ENCODE results near the gene EXOC7.
"Not testable (repeated sequence)": the region's sequence is repeated elsewhere in the genome, so short reads cannot be mapped to it uniquely, and the experiment has no call there.

Gene EXOC7

DNA sequence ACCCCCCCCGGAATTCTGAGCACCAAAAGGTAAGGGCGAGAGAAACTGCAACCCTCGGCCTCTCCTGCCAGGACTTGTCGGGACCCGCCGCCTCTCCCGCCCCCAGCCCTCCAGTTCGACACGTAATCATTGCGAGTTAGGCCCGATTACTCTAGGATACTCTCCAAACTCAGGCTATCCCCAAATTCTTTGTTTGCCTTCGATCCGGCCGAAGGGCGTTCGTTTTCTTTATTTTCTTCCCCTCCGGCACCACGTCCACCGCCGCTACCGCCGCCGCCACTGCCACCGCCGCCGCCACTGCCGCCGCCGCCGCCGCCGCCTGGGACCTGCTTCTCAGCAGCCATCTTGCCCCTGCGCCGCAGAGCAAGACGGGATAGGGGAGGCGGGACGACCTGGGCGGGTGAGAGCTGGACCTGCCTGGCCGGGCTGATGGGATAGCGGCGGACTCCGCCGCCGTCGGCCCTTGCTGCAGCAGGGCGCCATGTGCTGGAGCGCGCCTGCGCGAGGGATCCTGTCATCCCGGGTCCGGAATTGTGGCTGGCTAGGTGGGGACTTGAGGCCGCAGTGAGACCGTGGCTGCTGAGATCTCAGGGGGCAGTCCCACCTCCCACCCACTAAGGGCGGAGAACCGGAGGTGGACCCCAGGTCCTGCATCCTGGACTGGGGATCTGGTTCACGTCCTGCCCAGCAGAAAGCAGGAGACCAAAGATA is 31.3 kb downstream of the EXOC7 start, which contains the start of gene SRP68:
TSS of gene SRP68 (minus strand) at position 370 of the 711 bp plus-strand sequence. CDS start at position 344, 26 bp downstream.
- DNase-seq, result peak; percentile 78 to 84

DNA sequence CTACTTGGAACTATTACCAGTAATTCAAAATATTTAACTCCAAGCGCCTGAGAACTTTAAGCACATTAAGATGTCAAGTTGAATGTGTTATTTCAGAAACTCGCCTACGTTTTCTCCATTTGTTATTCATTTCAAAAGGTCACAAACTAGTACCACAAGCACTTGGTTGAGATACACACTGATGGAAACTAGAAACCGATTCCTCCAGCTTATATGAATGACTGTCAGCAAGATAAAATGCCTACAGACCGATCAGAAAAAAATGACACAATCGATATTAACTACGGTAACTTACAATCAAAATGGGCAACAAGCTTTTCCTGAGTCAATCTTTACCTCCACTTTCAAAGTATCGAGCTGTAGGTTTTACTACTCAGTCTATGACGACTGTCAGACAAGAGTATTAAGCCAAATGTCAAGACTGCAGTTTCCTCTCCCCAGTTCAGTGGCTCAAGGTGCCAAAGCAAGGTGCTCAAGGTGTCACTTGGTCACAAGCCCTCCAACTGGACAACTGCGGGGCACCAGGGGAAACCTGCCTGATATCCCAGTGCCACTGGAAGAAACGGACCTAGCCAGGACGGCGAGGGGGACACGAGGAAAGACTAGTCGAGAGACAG is 31.9 kb downstream of the EXOC7 start:
- DNase-seq, result no peak

DNA sequence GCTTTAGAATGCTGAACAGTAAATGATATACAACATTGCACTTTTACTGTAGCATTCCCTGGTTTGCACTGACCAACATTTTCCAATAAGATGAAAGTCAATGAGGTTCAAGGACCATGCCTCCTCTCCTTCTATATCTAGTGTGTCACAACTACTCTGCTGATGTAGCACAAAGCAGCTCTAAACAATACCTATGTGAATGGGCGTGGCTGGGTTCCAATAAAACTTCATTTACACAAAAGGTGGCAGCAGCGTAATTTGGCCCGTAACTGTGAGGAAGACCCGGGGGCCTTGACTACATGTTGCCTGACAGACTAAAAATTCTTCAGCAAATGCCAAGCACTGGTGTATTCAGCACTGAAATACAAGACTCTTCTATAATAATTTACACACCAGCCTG is 37.8 kb downstream of the EXOC7 start:
- no peak for DNase-seq

DNA sequence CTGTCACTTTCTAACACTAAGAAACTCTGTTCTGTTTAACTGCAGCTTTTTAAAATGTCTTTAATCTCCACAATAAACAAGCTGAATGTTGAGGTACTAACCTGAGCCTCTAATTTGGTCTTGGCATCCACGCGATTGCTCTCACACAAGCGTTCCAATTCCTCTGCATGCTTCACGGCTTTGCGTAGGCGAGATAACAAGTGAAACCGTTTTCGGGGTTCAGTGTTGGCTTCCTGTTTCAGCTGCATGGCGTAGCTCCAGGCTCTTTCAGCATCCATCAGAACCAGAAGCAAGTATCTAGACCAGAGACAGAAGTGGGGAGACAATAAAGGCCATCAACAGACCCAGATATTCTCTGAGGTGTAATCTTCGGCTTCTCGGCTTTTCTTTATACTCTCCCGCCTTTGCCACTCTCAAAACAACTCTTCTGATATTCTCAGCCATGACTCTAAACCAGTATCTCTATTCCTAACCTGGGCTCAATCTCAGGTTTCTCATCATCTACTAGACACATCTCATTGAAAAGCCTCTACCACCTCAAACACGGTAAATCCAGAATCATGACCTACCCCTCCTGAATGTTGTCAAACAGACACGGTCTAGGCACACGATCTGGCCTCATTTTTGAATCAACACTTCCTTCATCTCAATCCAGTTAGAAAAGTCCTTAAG is 39.6 kb downstream of the EXOC7 start:
- peak; percentile 40 to 65 for DNase-seq

DNA sequence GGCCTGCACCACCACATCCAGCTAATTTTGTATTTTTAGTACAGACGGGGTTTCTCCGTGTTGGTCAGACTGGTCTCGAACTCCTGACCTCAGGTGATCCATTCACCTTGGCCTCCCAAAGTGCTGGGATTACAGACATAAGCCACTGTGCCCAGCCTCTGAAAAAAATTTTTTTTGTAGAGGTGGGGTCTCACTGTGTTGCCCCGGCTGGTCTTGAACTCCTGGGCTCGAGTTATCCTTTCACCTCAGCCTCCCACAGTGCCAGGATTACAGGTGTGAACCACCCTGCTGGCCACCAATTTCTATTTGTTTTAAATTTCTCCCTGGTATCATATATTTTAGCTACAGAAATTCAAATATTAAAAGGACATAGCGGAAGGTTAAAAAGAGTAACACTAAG is 45.3 kb downstream of the EXOC7 start:
- not testable (repeated sequence) for DNase-seq

DNA sequence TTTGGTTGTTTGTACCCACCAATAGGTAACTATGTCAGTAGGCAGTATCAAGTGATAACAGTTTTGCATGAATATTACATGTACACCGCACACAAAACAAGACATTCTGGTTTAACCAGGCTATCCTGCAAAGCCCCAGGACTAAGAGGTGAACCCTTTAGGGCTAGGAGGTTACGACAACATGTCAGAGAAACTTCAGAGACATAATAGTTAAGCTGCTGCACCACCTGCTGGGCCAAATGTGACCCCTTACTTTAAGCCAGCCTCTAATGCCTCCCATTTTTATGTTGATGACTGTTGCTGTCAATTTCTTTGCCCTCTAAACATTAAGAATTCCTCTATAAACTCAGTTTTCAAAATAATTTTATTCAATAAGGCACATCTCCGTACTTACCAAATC is 46.7 kb downstream of the EXOC7 start:
- no peak for DNase-seq

DNA sequence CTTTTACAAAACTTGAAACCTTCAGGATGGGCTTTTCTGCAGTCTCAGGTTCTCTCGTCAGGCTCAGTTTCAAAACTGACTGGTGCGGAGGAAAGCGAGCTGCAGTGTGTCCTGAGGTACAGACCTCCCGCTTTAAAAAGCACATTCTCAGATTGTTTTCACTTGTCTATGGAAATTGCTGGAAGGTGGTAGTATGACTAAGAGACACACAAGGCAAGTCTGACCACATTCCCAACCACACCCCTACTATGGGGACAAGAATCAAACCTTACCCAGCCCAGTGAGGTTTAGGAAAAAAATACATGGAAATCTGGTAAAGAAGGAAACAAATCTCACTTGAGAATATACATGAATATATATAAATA is 49.5 kb downstream of the EXOC7 start:
- DNase-seq, result no peak

DNA sequence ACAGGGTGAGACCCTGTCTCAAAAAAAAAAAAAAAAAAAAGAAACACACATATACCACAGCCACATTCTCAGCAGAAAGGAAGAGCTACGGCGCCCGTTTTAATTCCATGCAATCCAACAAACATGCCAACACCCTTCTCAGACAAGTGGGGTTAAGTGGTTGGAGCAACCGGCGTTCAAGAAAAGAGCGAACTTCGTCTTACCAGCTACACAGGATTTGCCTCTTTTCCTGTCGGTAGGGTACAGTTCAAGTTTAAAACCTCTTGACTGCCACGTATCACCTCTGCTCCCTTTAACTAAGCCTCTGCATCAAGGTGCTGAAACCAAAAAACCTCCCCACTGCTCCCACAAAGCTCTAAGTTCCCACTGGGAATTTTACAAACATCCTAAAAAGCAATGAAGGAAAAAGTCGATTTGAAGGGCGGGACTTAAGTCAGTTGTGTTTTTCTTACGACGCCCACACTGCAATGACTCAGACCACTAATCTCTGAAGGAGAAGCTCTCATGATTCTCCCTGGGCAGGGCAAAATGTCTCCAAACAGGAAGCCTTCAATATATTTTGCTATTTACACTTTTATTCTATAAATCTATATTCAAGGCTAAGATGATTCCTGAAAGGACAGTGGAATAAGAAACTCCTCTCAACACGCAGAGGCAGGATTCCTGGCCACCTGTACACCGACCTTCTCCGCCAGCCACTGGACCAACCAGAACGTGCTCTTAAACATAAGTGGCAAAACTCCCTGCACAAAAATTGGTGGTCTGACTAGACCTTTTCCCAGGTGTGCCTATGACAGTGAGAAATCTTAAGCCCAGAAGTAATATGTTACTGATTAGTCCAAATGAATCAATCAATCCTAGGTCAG is 50.1 kb downstream of the EXOC7 start:
- DNase-seq, result peak in 1 of 2 experiments; percentile 16

DNA sequence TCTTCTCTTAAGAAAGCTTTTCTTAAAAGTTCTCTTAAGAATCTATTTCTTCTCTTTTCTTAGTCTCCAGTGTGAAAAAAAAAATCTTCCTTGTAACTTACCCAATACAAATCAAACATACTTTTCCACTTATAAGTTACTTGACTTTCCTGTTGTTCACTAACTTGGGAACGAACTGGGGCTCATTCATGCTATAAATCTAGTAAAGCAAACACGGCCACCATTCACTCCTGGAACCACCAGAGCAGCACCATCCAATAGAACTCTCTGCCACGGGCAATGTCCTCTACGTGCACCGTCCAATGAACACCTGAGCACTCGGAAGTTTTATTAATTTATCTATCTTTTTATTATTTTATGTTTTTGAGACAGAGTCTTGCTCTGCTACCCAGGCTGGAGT is 52.0 kb downstream of the EXOC7 start:
- no peak for DNase-seq

DNA sequence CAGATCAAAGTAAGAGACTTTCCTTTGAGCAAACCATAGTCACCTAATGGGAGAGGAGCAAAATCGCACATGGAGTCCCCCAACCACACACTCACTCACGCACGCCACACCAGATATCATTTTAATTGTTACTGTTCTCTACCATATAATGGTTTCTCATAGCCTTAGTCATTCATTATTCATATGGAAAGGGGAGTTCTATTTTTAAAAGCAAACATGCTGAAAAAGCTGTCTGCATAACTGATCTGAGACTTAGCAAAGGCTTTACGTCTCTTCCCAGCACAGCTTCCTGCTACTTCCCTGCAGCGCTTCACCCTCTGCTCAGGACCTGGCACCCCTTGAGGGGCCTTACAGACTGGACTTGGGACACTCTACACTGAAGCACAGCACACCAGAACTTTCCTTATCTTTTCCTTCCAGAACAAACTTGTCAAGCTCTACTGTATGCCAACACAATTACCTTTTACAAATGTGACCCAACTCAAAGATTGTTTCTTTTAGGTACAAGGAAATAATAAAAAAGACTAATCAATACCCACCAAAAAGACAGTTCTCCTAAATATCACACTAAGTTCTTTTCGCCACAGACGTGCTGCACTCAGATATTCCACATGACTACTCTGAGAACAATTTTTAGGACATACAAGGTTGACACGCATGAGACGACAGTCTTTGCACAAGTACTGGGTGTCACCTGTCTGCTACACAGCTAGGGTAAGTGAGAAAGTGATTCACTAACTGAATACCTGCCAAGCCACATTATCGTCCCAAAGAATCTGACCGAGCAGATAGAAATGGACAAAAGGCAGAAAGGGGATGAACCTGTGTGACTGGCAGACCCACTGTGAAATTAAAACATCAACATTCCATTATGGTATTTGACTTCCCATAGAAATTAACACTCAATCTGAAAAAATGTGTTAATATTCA is 52.8 kb downstream of the EXOC7 start:
- no peak for DNase-seq

DNA sequence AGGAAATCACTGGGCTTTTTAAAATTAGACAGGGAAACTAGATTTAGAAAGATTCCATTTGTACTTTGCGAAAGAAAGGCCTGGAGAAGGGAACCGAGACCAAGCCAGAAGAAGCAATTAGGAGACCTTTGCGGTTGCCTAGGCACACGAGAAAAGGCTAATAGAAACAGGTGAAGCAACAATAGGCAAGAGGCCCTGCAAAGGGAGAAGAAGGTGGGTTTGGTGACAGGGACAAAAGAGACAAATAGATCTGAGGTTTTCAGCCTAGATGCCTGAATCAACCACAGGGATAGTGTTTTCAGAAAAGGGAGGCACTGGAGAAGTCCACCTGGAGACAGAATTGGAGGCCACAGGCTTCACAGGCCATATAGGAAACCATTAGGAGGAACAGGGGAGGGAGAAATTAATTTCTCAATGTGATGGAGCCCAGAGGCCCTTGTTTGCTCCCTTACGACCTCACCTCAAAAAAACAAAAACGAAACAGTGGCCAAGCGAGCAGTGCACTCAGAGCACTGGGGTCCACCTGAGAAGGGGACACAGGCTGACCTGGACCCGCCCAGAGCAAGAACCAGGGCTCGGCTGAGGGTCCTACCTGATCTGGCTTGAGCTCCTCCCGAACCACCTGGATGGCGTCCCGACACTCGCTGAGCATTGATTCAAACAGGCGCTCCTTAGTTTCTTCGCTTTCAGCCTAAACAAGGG is 53.6 kb downstream of the EXOC7 start:
- DNase-seq, result no peak

DNA sequence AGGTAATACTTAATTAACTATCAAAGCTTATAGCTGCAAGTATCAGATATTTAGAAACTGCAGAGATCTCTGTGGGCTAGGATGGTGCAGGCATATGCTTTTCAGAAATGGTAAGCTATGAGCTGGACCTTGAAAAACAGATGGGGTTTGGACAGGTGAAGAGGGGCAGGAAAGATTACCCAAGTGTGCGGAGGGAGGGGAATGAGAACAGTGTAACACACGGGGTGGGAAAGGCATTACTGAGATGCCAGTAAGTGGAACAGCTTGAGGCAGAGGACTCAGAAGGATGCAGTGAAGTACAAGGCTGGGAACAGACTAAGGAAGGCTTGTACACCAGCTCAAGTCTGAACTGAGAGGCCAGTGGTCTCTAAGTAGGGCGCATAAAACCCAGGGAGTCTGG is 54.3 kb downstream of the EXOC7 start:
- DNase-seq, result no peak

DNA sequence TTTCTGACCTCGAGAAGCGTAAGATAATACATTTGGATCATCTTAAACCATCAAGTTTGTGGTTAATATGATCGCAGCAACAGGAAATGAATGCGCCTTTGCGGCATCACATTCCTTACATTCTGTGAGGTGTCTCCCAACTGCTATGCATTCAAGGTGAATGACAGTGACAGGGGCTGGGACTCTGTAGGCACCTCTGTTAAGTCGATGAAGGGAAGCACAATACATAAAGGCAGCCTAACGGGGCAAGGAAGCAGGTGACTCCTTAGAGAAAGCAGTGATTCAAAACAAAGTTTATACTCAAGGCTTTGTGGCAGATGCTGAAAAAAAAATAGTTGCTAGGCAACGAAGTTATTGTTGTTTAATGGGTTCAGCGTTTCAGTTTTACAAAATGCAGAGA is 54.9 kb downstream of the EXOC7 start:
- DNase-seq, result no peak

DNA sequence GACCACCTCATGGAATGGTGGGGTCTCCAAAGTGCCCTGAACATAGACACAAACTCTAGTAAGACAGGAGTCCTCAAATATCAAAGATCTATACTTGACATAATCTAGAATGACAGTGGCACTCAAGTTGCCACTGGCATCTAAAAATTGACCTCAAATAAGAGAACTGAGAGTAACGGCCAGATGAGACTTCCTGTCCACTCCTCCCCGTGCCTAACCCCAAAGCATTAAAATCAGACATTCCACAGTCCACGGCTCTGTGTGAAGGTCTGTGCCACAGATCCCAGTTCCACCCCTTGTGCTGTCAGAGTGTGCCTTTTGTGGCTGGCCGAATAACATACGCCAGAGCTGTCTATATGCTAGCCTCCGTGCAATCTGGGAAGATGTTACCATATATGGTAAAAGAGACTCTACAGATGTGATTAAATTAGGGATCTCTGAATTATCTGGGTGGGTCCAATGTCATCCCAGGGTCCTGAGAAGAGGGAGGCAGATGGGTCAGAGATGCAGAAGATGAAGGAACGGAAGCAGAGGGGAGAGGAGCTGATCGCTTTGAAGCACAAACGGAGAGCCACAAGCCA is 55.5 kb downstream of the EXOC7 start:
- no peak for DNase-seq

DNA sequence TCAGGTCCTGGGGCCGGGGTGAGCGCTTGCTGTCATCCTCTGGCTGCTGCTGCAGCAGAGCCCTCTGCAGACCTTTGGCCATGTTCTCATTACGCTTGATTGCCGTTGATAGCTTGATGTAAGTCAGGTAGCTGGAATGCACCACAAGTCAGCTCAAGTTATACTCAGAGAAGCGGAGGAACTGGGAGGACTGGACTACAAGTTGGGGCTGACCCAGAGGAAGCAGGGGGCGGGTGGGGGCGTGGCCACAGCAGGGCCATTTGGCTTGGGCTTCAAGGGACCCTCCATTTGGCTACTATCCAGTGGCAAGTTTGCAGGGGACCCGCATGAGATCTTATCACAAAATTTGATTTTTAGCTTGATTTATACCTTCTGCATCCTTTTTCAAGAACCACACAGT is 57.5 kb downstream of the EXOC7 start:
- DNase-seq, result no peak

DNA sequence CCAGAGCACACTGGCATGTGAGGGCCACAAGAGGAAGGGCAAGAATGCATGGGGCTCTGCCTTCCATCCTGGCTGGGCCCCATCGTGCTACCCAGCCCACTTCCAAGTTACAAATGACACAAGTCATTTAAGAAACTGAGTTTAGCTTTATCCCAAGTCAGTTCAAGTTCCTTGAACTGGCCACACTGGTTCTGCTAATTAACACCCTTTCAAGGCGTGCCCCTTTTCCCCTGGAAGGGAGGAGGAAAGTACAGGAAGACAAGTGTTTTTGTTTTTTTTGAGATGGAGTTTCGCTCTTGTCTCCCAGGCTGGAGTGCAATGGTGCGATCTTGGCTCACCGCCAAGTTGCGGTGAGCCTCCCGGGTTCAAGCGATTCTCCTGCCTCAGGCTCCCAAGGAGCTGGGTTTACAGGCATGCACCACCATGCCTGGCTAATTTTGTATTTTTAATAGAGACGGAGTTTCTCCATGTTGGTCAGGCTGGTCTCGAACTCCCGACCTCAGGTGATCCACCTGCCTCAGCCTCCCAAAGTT is 59.0 kb downstream of the EXOC7 start:
- DNase-seq, result not testable (repeated sequence)

DNA sequence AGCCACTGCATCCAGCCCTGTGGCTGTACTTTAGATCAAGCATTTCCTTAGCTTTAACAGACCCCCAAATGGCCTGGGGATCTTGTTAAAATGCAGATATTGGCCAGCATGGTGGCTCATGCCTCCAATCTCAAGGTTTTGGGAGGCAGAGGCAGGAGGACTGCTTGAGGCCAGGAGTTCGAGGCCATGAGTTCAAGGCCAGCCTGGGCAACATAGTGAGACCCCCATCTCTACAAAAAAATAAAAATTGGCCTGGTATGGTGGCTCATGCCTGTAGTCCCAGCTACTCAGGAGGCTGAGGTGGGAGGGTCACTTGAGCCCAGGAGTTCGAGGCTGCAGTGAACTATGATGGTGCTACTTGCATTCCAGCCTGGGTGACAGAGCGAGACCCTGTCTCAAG is 60.7 kb downstream of the EXOC7 start:
- not testable (repeated sequence) for DNase-seq

DNA sequence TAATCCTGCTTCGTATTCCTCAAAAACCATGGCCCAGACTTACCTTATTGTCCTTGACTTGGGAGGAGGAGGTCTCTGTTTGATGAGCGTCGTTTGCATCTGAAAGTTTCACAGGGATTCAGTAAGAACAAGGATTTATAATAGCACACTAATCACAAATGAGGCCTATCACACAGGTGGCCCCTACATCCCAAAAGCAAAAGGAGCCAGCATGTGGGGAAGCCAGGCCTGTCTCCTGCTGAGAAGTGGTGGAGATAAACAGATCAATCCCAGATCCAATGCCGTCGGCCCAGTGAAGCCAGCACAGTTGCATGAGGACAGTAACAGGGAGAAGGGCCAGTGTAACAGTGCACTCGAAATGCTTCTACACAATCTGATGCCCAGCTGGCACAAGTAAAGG is 63.2 kb downstream of the EXOC7 start:
- no peak for DNase-seq

DNA sequence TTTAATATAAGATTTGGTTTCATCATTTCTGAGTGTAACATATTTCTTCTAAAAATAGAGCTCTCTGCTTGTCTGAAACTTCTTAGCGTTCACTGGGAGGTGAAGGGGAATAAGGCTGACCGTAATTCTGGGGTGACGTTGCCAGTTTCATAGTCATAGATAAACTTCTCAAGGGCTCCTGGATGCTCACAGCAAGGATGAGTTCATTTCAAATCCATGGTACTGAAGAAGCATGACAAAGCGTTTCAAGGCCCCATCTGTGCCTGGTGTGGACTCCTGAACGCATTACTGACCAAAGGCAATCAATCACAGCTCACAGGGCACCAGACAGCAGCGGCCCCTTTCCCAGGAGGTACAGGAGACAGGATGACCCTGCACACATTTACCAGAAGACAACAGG is 64.5 kb downstream of the EXOC7 start:
- no peak for DNase-seq

DNA sequence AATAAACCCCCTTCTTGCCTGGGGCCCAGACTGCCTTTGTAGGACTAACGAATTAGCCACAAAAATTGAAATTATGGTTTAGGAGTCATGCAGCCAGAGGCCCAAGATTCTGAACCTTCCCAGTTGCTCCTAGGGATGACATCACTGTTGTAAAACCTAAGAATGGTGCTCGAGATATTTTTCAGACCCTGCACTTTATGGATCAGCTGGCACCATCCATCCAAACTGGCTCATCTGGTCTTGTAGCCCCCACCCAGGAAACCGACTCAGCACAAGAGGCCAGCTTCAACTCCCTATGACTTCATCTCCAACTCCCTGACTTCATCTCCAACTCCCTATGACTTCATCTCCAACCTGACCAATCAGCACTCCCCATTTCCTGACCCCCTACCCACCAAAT is 65.5 kb downstream of the EXOC7 start:
- no peak for DNase-seq
